SH-SY5Y (cell line): Measurements from ENCODE around the gene ANKHD1.

ENCODE experiments used
- GATA2 ChIP-seq: IDR thresholded peaks from 2 replicates; pipeline ENCODE4 v1.6.1; 2011; ENCODE audit warnings: mild to moderate bottlenecking, low read depth, low read length
- GATA3 ChIP-seq: IDR thresholded peaks from 2 replicates; pipeline ENCODE4 v1.6.1; 2011; ENCODE audit warnings: low read depth, mild to moderate bottlenecking, low read length, moderate library complexity

DNA sequence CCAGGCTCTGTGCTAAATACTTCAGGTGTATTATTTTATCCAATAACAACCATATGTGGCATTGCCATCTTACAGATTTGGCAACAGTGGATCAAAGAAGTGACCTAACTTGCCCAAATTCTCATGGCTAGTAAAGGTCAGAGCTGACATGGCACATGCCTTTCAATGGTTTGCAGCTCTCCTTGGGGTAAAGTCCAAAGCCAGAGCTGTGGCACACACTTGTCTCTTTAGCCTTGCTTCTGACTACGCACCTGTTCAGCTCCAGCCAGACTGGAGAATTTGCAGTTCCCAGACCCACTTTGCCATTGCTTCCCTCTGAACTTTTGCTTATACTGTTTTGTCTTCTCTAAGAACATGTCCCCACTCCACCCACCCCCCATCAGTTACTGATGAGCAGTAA is 168.9 kb downstream of the ANKHD1 start:
- TF ChIP-seq GATA3 (no peak), GATA2 (no peak)
